ENCODE results near the gene MAP1LC3A.
"Not testable (repeated sequence)": the region's sequence is repeated elsewhere in the genome, so short reads cannot be mapped to it uniquely, and the experiment has no call there.

MAP1LC3A gene

GRCh38 chr20:34558320-34559218 is at the start of gene MAP1LC3A:
TSS of gene MAP1LC3A (plus strand) at chr20:34558718. CDS start at chr20:34558869, 151 bp downstream.
- peak; percentile 94 for DNase-seq

GRCh38 chr20:34510575-34510974 is 47.9 kb upstream of the MAP1LC3A start:
- no peak for DNase-seq

- no peak for DNase-seq
These were observed 46.6 kb upstream of the MAP1LC3A start for GRCh38 chr20:34511891-34512265.

- DNase-seq = no peak
These were observed 46.1 kb upstream of the MAP1LC3A start for GRCh38 chr20:34512266-34512954.

GRCh38 chr20:34512955-34513419 is 45.5 kb upstream of the MAP1LC3A start:
- DNase-seq = no peak

- not testable (repeated sequence) for DNase-seq
These were observed 44.5 kb upstream of the MAP1LC3A start for GRCh38 chr20:34514034-34514433.

- DNase-seq = no peak
These were observed 43.5 kb upstream of the MAP1LC3A start for GRCh38 chr20:34514897-34515483.

- peak; percentile 73 for DNase-seq
These were observed 42.9 kb upstream of the MAP1LC3A start for GRCh38 chr20:34515484-34516246.

GRCh38 chr20:34516247-34517113 is 42.0 kb upstream of the MAP1LC3A start, which contains the start of gene DYNLRB1:
TSS of gene DYNLRB1 (plus strand) at chr20:34516422. CDS start at chr20:34516459, 37 bp downstream.
- peak; percentile 95 for DNase-seq

- no peak for DNase-seq
These were observed 41.4 kb upstream of the MAP1LC3A start for GRCh38 chr20:34517114-34517505.

GRCh38 chr20:34518863-34519262 is 39.7 kb upstream of the MAP1LC3A start:
- not testable (repeated sequence) for DNase-seq

GRCh38 chr20:34519841-34520240 is 38.7 kb upstream of the MAP1LC3A start:
- DNase-seq = not testable (repeated sequence)

GRCh38 chr20:34522969-34523871 is 35.3 kb upstream of the MAP1LC3A start:
- peak; percentile 58 for DNase-seq

GRCh38 chr20:34524426-34524825 is 34.1 kb upstream of the MAP1LC3A start:
- no peak for DNase-seq

GRCh38 chr20:34525342-34525708 is 33.2 kb upstream of the MAP1LC3A start:
- no peak for DNase-seq

GRCh38 chr20:34525709-34526416 is 32.7 kb upstream of the MAP1LC3A start:
- no peak for DNase-seq

GRCh38 chr20:34526466-34526865 is 32.1 kb upstream of the MAP1LC3A start:
- DNase-seq = no peak

- no peak for DNase-seq
These were observed 31.5 kb upstream of the MAP1LC3A start for GRCh38 chr20:34527016-34527415.

GRCh38 chr20:34528921-34529297 is 29.6 kb upstream of the MAP1LC3A start:
- no peak for DNase-seq

- DNase-seq = no peak
These were observed 28.8 kb upstream of the MAP1LC3A start for GRCh38 chr20:34529742-34530141.
